Bronchial epithelial cell (primary cell): Measurements from ENCODE around the gene MEN1. TPM values are rescaled to one million over a fixed set of nuclear protein-coding genes. Genes with fewer than 3 reads are reported as not detected.
"Not testable (repeated sequence)": the region's sequence is repeated elsewhere in the genome, so short reads cannot be mapped to it uniquely, and the experiment has no call there.

ENCODE experiments used
- DNase-seq: peaks from one replicate; pipeline ENCODE4 v3.0.0-alpha.2; 2010; ENCODE audit warnings: low read depth
- FAIRE-seq: peaks from 2 replicates; lab custom pipeline; 2011; peaks lifted over from hg19 to GRCh38; lab: Jason Lieb, UNC
- H3K27me3 ChIP-seq: 2 replicates; pipeline ENCODE4 v1.5.1; 2011; ENCODE audit warnings: low read length; ENCODE audit not compliant: control insufficient read depth, insufficient read depth
- H3K36me3 ChIP-seq: 2 replicates; pipeline ENCODE4 v1.5.1; 2011; ENCODE audit warnings: low read length; ENCODE audit not compliant: control insufficient read depth, insufficient read depth
- H3K4me3 ChIP-seq: 2 replicates; pipeline ENCODE4 v1.5.1; 2011; ENCODE audit warnings: mild to moderate bottlenecking, low read depth, low read length, control low read depth
- total RNA-seq: library from RNA; depleted of rRNA; stranded (reverse); fragments of >200 nt; gene quantifications from 2 replicates; pipeline ENCODE4 v1.2.1, GENCODE V29; 2014
- TF ChIP-seq, protein P1 (sequence below): IDR thresholded peaks from 2 replicates; pipeline ENCODE4 v1.5.1; 2011; ENCODE audit warnings: mild to moderate bottlenecking, moderate library complexity, low read length, control low read depth, inconsistent platforms; ENCODE audit not compliant: insufficient read depth, severe bottlenecking

The MEN1 gene
- total RNA-seq, 1 donor from 2014 or later = 5.5 TPM

DNA sequence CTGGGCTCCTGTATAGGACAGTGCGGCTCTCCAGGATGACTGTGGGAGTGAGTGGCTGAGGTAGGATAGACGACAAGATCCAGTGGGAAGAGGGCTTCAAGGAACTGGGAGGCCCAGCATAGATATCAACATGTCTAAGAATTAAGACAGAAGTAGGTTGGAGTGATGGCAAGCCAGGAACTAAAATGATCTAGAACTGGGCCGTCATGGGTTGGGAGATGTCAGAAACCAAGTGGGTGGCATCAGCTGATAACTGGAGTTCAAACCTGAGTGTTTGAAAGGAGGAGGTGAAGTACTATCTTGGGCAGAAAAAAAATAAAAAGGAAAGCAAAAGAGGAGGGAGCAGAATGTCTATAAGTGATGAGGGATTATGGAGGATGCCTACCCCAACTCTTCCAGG is 7.1 kb upstream of the MEN1 start:
- DNase-seq (no peak), FAIRE-seq (no peak)
- H3K27me3 ChIP-seq = no peaks in the 10 kb centered on the region
- no peaks in the 10 kb centered on the region for H3K36me3 ChIP-seq
- H3K4me3 ChIP-seq = no peak overlapping the region
- TF ChIP-seq, protein P1, sequence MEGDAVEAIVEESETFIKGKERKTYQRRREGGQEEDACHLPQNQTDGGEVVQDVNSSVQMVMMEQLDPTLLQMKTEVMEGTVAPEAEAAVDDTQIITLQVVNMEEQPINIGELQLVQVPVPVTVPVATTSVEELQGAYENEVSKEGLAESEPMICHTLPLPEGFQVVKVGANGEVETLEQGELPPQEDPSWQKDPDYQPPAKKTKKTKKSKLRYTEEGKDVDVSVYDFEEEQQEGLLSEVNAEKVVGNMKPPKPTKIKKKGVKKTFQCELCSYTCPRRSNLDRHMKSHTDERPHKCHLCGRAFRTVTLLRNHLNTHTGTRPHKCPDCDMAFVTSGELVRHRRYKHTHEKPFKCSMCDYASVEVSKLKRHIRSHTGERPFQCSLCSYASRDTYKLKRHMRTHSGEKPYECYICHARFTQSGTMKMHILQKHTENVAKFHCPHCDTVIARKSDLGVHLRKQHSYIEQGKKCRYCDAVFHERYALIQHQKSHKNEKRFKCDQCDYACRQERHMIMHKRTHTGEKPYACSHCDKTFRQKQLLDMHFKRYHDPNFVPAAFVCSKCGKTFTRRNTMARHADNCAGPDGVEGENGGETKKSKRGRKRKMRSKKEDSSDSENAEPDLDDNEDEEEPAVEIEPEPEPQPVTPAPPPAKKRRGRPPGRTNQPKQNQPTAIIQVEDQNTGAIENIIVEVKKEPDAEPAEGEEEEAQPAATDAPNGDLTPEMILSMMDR = no peak

DNA sequence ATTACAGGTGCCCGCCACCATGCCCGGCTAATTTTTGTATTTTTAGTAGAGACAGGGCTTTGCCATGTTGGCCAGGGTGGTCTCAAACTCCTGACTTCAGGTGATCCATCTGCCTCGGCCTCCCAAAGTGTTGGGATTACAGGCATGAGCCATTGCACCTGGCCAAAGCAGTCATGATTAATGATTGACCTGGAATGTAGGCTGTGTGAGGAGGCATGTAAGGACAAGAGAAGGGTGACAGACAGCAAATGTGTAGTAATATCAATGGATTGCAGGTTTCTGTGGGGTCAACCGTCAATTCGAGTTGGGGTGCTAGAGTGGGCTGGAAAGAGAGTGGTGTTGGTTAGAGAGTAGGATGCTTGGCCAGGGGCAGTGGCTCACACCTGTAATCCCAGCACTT is 5.1 kb upstream of the MEN1 start:
- not testable (repeated sequence) for H3K27me3 ChIP-seq, FAIRE-seq, H3K4me3 ChIP-seq, H3K36me3 ChIP-seq
- peak; percentile 78 for DNase-seq

DNA sequence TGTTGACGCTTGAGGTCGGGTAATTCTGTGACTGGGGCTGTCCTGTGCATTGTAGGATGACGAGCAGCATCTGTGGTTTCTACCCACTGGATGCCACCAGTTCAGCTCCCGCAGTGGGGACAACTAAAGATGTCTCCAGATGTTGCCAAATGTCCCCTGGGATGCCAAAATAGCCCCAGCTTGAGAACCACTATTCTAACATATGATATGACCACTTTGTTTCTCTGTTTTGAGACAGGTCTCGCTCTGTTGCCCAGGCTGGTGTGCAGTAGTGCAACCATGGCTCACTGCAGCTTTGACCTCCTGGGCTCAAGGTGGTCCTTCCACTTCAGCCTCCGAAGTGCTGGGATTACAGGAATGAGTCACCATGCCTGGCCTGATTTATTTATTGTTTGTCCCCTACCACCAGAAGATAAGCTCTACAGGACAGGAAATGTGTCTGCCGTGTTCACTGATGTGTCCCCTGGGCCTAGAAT is 4.4 kb upstream of the MEN1 start:
- Histone ChIP-seq H3K36me3 (no peaks in the 10 kb centered on the region), H3K27me3 (no peaks in the 10 kb centered on the region), H3K4me3 (no peak overlapping the region)
- TF ChIP-seq, protein P1 = no peak
- DNase-seq (peak; percentile 5), FAIRE-seq (no peak)

GRCh38 chr11:64813826-64814225 is 3.5 kb upstream of the MEN1 start:
- TF ChIP-seq, protein P1 = no peak
- DNase-seq = no peak

GRCh38 chr11:64810891-64811272 is 531 bp upstream of the MEN1 start:
- FAIRE-seq = no peak
- Histone ChIP-seq H3K4me3 (peak overlapping the region; percentile 87), H3K27me3 (no peaks in the 10 kb centered on the region), H3K36me3 (peaks cover 5% of the 10 kb centered on the region)
- TF ChIP-seq, protein P1 = no peak
- no peak for DNase-seq

More at GRCh38 chr11:64813826-64814225, 3.5 kb upstream of the MEN1 start:
- FAIRE-seq = no peak
- no peaks in the 10 kb centered on the region for H3K36me3 ChIP-seq
- no peak overlapping the region for H3K4me3 ChIP-seq
- H3K27me3 ChIP-seq = no peaks in the 10 kb centered on the region

GRCh38 chr11:64809781-64810241 is 540 bp downstream of the MEN1 start:
- Histone ChIP-seq H3K27me3 (no peaks in the 10 kb centered on the region), H3K4me3 (peak overlapping the region; percentile 87), H3K36me3 (peaks cover 8% of the 10 kb centered on the region)
- FAIRE-seq = no peak
- TF ChIP-seq, protein P1 = no peak
- DNase-seq = peak; percentile 60
